ENCODE data around the gene CKB. TPM values are rescaled to one million over a fixed set of nuclear protein-coding genes. Genes with fewer than 3 reads are reported as not detected.

The CKB gene
- polyA plus RNA-seq, 3 donors from 2014 or later = 0.34 to 1.6 (median 1.1) TPM

- no peaks in the 10 kb centered on the region for H3K9me3 Mint-ChIP-seq
- peaks cover 0 to 1% of the 10 kb centered on the region in 2 donors for H3K4me1 Mint-ChIP-seq
- H3K4me3 Mint-ChIP-seq = no peak overlapping the region
- no peak for DNase-seq
- peaks cover 0 to 3% (median 2%) of the 10 kb centered on the region in 3 donors for H3K27me3 Mint-ChIP-seq (ENCODE audit: low read depth in 3 of 3)
- peak overlapping the region in 1 of 6 donors; percentile 57 for H3K27ac Mint-ChIP-seq
- peaks cover 18 to 42% (median 26%) of the 10 kb centered on the region in 3 donors for H3K36me3 Mint-ChIP-seq
Observed at GRCh38 chr14:103472939-103473338, 49.7 kb downstream of the CKB start.

Other genes starting within 250 kb of the CKB start
- 100 to 1,000 TPM; 348 to 443 (median 414) TPM for gene EIF5, start 188.6 kb downstream of the CKB start, polyA plus RNA-seq
- gene MARK3, start 137.4 kb downstream of the CKB start, polyA plus RNA-seq = 10 to 100 TPM; 23.4 to 44.1 (median 25.7) TPM
- gene TRMT61A, start 6.4 kb upstream of the CKB start, polyA plus RNA-seq = 1 to 10 TPM; 1.4 to 7.7 (median 5.0) TPM
- gene BAG5, start 39.8 kb upstream of the CKB start, polyA plus RNA-seq = 10 to 100 TPM; 23.5 to 58.7 (median 36.5) TPM
- gene COA8, start 40.1 kb upstream of the CKB start, polyA plus RNA-seq = 10 to 100 TPM; 60.6 to 87.5 (median 64.5) TPM
- 10 to 100 TPM; 38.3 to 83.5 (median 48.2) TPM for gene KLC1, start 106.4 kb upstream of the CKB start, polyA plus RNA-seq
- 1 to 10 TPM; 4.0 to 5.7 (median 5.4) TPM for gene XRCC3, start 192.6 kb upstream of the CKB start, polyA plus RNA-seq
- gene ZFYVE21, start 193.0 kb upstream of the CKB start, polyA plus RNA-seq = 10 to 100 TPM; 11.4 to 29.0 (median 13.6) TPM

Measured in immature natural killer cell (primary cell).